ENCODE measurements around the gene FHIT.

GRCh38 chr3:60202052-60202726 lies 1049.1 kb downstream of the FHIT start:
- TF ChIP-seq, protein P1, sequence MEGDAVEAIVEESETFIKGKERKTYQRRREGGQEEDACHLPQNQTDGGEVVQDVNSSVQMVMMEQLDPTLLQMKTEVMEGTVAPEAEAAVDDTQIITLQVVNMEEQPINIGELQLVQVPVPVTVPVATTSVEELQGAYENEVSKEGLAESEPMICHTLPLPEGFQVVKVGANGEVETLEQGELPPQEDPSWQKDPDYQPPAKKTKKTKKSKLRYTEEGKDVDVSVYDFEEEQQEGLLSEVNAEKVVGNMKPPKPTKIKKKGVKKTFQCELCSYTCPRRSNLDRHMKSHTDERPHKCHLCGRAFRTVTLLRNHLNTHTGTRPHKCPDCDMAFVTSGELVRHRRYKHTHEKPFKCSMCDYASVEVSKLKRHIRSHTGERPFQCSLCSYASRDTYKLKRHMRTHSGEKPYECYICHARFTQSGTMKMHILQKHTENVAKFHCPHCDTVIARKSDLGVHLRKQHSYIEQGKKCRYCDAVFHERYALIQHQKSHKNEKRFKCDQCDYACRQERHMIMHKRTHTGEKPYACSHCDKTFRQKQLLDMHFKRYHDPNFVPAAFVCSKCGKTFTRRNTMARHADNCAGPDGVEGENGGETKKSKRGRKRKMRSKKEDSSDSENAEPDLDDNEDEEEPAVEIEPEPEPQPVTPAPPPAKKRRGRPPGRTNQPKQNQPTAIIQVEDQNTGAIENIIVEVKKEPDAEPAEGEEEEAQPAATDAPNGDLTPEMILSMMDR (IDR thresholded peaks at IDR 0.05 in 2 of 3, conservative IDR thresholded peaks at IDR 0.05 in 1 of 3; ENCODE audit: control insufficient read depth in 2 of 3, extremely low read depth in 1 of 3, insufficient read depth in 1 of 3, low read depth in 3 of 3, low read length in 3 of 3), result no peak
- TF ChIP-seq JUND (IDR thresholded peaks at IDR 0.05; ENCODE audit: low read depth, low read length) (no peak), CHD1 (IDR thresholded peaks at IDR 0.05; ENCODE audit: low read depth, low read length) (no peak), MXI1 (IDR thresholded peaks at IDR 0.05; ENCODE audit: low read depth, low read length) (no peak), MAX (IDR thresholded peaks at IDR 0.05; ENCODE audit: low read depth, low read length) (no peak), EP300 (IDR thresholded peaks at IDR 0.05; ENCODE audit: borderline replicate concordance in 1 of 2, control insufficient read depth in 1 of 2, low read depth in 2 of 2, low read length in 2 of 2) (no peak), RAD51 (IDR thresholded peaks at IDR 0.05) (no peak), YY1 (IDR thresholded peaks at IDR 0.05; ENCODE audit: low read depth, low read length) (no peak), SMAD1 (IDR thresholded peaks at IDR 0.05; ENCODE audit: low read depth, partially characterized antibody) (no peak)
